TTC549 (cell line): ENCODE results near the gene XRCC2.
"Not testable (repeated sequence)": the region's sequence is repeated elsewhere in the genome, so short reads cannot be mapped to it uniquely, and the experiment has no call there.

ENCODE experiments used
- FAIRE-seq: peaks from 2 replicates; lab custom pipeline; 2012; peaks lifted over from hg19 to GRCh38; lab: Jason Lieb, UNC

Gene XRCC2

DNA sequence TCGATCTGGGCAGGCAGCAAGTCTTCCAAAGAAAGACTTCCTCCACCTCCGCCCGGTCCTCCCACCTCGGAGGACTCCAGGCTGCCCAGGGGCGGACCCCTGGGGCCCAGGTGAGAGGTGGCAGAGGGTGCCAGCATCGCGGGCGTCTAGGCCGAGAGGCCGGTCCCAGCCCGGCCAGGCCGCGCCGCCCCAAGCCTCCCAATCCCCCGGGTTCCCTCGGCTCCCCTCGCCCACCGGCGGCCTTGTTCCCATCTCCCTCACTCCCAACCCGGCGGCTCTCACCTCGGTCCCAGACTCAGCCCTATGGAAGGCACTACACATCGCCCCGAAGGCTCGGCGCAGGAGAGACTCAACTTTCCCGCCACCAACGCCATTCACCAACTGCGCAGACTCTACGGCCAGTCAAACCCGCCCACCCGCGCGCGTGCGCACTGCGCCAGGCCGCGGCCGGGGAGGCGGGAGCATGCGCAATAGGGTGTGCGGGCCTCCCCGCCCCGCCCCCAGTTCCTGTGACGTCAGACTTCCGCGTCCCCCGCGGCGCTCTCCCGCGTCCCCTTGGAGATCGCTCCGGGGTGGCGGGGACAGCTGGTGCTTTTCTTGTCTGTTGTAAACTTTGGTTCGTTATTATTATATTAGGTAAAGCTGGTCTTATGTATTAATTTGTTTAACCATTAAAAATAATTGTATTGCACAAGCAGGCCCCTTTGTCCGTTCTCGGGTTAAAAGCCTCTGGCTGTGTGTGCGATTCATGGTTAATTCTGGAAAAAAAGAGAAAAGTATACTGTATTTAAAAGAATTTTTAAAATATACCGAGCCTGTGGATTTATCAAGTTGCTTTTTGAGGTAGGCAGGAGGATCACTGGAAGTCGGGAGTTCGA is at the start of gene XRCC2:
TSS of gene XRCC2 (minus strand) at position 383 of the 878 bp plus-strand sequence. CDS start at position 321, 62 bp downstream.
- FAIRE-seq = no peak

DNA sequence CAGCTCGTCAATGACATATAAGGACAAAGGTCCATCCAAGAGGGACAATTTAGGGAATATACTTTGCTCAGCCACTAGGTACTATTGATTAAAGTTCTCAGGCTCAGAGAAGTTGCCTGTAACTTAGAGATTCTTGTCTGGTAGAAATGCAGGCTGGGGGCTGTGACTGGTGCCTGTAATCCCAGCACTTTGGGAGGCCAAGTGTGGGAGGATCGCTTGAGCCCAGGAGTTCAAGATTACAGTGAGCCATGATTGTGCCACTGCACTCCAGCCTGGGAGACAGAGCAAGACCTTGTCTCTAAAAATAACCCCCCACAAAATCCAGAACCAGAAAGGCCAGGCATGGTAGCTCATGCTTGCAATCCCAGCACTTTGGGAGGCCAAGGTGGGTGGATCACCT is 47.4 kb upstream of the XRCC2 start:
- FAIRE-seq = no peak

GRCh38 chr7:152712412-152713042 is 36.6 kb upstream of the XRCC2 start:
- FAIRE-seq = not testable (repeated sequence)

- no peak for FAIRE-seq
These were observed 35.6 kb upstream of the XRCC2 start for GRCh38 chr7:152711444-152711944.

DNA sequence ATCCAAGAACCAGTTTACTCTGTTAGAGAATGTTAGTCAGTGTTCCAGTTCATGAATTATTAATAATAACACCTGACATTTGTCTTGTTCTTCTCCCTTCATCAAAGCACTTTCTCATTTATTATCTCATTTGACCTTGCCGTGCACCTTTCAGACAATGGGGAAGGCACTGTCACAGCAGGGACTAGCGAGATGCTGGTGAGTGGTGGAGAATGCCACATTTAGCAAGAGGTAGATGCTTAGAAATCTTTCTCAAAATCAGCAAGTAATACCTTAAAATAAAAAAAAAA is 34.2 kb upstream of the XRCC2 start:
- no peak for FAIRE-seq

GRCh38 chr7:152709287-152710152 is 33.6 kb upstream of the XRCC2 start:
- FAIRE-seq = no peak

DNA sequence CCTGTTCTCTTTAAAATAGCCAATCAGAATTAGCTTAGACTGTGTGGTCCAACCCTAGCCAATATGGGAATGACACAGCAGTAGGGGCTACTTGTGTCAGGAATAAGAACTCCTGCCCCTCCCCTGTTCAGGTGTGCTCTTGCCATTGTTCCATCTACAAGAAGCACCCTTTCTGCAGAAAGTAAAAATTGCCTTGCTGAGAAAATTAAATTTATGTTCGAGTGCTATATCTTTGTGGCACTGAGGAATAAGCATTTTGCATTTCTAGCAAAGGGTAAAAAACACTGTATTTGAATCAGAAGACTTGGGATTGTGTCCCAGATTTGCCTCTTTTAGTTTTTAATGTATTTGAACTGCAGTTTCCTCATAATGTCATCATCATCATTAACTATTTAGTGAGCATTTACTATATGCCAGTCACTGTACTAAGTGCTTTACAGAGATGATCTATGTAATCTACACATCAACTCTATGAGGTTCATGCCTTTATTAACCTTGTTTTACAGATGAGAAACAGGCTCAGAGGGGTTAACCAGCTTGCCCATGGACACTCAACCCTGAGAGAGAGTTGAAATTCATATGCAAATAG is 28.9 kb upstream of the XRCC2 start:
- FAIRE-seq = no peak

GRCh38 chr7:152699079-152699478 is 23.1 kb upstream of the XRCC2 start:
- FAIRE-seq = no peak

GRCh38 chr7:152697268-152697974 is 21.5 kb upstream of the XRCC2 start:
- FAIRE-seq = not testable (repeated sequence)

DNA sequence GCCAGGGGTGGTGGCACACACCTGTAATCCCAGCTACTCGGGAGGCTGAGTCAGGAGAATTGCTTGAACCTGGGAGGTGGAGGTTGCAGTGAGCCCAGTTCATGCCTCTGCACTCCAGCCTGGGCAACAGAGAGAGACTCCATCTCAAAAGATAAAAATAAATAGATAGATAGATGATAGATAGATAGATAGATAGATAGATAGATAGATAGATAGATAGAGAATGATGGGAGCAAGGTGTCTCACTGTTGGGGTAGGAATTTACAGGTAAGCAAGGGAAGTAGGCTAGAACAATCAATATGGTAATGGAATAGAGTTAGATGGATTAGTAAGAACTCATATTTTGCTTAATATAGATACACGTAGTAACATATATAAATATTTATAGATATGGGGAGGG is 16.3 kb upstream of the XRCC2 start:
- not testable (repeated sequence) for FAIRE-seq

DNA sequence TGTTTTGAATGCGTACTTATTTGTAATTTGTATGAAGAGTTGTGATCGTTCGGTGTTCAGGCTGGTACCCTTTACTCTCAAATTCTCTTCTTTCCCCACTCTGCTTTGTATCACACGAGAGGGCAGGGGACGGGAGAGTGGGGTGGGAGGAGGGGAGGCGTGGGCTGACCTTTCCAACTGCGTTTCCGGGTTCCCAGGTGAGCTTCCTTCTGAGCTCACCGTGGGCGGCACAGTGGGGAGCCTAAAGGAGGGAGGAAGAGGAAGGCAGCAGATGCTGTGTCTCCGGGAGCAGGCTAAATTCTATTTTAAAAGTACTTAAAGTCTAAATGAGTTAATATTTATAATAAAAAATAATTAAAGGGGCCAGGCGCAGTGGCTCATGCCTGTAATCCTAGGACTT is 7.4 kb upstream of the XRCC2 start:
- no peak for FAIRE-seq

- FAIRE-seq = no peak
These were observed 2.1 kb upstream of the XRCC2 start for GRCh38 chr7:152677808-152678670.

DNA sequence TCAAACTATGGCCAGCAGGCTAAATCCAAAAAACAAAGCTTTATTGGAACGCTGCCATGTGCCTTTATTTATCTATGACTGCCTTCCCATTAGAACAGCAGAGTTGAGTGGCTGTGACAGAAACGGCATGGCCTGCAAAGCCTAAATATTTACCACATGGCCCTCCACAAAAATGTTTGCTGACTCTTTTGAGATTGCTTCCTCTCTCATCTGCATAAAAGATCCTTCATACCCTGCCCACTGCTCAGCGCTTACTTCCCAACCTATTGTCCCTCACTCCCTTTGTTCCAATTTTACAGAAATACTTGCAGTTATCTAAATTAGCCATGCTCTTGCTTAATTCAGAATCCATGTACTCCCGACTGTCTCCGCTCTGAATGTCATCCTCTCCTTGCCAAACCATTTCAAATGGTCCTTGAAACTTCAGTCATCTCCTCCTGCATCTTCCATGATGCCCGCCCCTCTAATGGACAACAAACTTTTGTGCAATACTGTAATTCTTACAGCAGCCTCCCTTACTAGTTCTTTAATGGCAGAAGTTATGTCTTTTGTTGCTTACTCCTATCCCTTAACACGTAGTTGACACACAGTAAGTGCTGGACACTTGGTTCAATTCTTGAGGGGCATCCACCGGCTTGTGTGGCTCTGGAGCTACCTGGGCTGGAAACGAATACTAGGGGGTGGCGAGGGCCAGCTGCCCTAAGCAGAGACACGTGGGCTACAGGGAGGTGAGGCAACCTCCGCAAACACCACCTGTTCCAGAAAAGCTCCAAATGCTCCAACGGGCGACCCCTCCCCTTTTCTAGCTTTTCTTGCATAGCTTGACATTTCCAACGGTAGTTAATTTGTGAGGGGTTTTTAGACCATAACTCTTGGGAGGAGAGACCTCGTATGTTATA is 832 bp downstream of the XRCC2 start:
- FAIRE-seq = no peak

GRCh38 chr7:152673897-152674296 is 2.0 kb downstream of the XRCC2 start:
- FAIRE-seq = no peak

- no peak for FAIRE-seq
These were observed 3.3 kb downstream of the XRCC2 start for GRCh38 chr7:152672626-152673025.

DNA sequence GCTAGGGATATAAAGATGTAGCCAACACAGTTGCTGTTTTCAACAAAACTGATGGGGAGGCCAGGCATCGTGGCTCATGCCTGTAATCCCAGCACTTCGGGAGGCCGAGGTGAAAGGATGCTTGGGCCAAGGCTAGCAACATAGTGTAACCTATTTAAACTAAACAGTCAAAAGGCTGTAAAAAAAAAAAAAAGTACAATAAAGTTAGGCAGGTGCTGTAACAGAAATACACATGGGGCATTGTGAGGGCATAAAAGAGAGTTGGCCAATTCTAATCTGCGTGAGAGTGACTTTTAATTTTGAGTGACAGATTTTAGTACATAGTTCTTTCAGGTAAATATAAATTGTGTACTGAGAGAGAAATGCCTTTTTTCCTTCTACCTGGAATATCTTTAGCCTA is 6.2 kb downstream of the XRCC2 start:
- FAIRE-seq = no peak

- FAIRE-seq = no peak
These were observed 7.0 kb downstream of the XRCC2 start for GRCh38 chr7:152668975-152669374.

DNA sequence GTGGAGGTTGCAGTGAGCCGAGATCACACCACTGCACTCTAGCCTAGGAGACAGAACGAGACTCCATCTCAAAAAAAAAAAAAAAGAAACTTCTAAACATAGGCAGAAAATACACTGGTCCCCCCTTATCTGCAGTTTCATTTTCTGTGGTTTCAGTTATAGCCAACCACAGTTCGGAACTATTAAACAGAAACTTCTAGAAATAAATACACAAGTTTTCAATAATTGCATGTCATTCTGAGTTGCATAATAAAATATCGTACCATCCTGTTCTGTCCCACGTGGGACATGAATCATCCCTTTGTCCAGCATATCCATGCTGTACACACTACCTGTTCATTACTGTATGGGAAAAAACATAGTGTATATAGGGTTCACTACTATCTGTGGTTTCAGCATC is 8.0 kb downstream of the XRCC2 start:
- FAIRE-seq = no peak

GRCh38 chr7:152666078-152666477 is 9.9 kb downstream of the XRCC2 start:
- FAIRE-seq = no peak

- FAIRE-seq = no peak
These were observed 11.3 kb downstream of the XRCC2 start for GRCh38 chr7:152664636-152665035.
